ENCODE results near the gene SLC39A6. TPM values are rescaled to one million over a fixed set of nuclear protein-coding genes. Genes with fewer than 3 reads are reported as not detected.

SLC39A6 gene
- total RNA-seq, 1 experiment from 2014 or later = 70.5 TPM

DNA sequence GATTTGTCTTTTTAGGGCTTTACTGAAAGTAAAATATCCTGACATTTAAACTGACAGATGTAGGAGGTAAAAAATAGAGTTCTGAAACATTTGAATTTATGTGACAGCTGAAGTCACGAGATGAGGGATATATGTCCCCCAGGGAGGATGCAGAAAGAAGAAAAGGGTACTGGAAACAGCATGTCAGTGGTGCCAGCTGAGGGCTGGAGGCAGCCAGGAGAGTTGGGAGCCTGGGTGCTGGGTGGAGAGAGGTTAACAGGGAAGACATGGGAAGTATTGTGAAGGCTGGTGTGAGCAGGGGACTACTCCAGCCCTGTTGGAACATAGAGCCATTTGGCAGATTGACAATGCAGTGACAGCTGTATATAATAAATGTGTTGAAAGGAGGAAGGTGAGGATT is 46.3 kb upstream of the SLC39A6 start:
- Histone ChIP-seq H3K27me3 (ENCODE audit: insufficient read depth, low read length) (no peaks in the 10 kb centered on the region), H3K9ac (ENCODE audit: low read length) (no peak overlapping the region), H3K4me3 (replicated peaks in 1 of 2; ENCODE audit: low read depth in 1 of 2, low read length in 2 of 2) (no peak overlapping the region), H2AFZ (ENCODE audit: low read depth, low read length, poor library complexity, severe bottlenecking) (no peak overlapping the region), H4K20me1 (ENCODE audit: insufficient read depth) (no peaks in the 10 kb centered on the region), H3K9me2 (ENCODE audit: insufficient read depth) (no peaks in the 10 kb centered on the region), H3K79me2 (ENCODE audit: insufficient read depth, low read length) (no peaks in the 10 kb centered on the region), H3K27ac (ENCODE audit: low read depth, low read length) (no peak overlapping the region), H3K9me3 (ENCODE audit: control insufficient read depth in 1 of 2, insufficient read depth in 1 of 2, low read depth in 1 of 2, low read length in 2 of 2) (no peaks in the 10 kb centered on the region), H3K36me3 (ENCODE audit: control insufficient read depth in 1 of 2, insufficient read depth in 2 of 2, low read length in 2 of 2) (peaks cover 33 to 37% of the 10 kb centered on the region in 2 experiments; a peak in 3 of 4 replicates), H3K4me2 (ENCODE audit: low read length) (no peak overlapping the region), H3K4me1 (ENCODE audit: control insufficient read depth in 1 of 2, insufficient read depth in 2 of 2, low read length in 2 of 2) (no peaks in the 10 kb centered on the region)
- no TSS peak for BruUV-seq (replicated peaks)
- ATAC-seq (no peak), DNase-seq (ENCODE audit: low read depth, low spot score) (no peak)
- ChIA-PET CTCF (no interaction called here), RAD21 (ENCODE audit: low non-redundant PET in 1 of 2, low total read pairs in 2 of 2, uncharacterized antibody in 2 of 2, unreplicated experiment in 2 of 2) (no interaction called here), POLR2A (no interaction called here)
- intact Hi-C loops (cut with micrococcal nuclease) = no loop called here
- no peak for TF ChIP-seq SIN3A (IDR thresholded peaks at IDR 0.05; ENCODE audit: low read depth)
- TF ChIP-seq, protein P1, sequence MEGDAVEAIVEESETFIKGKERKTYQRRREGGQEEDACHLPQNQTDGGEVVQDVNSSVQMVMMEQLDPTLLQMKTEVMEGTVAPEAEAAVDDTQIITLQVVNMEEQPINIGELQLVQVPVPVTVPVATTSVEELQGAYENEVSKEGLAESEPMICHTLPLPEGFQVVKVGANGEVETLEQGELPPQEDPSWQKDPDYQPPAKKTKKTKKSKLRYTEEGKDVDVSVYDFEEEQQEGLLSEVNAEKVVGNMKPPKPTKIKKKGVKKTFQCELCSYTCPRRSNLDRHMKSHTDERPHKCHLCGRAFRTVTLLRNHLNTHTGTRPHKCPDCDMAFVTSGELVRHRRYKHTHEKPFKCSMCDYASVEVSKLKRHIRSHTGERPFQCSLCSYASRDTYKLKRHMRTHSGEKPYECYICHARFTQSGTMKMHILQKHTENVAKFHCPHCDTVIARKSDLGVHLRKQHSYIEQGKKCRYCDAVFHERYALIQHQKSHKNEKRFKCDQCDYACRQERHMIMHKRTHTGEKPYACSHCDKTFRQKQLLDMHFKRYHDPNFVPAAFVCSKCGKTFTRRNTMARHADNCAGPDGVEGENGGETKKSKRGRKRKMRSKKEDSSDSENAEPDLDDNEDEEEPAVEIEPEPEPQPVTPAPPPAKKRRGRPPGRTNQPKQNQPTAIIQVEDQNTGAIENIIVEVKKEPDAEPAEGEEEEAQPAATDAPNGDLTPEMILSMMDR (IDR thresholded peaks at IDR 0.05 in 2 of 3, conservative IDR thresholded peaks at IDR 0.05 in 1 of 3; ENCODE audit: borderline replicate concordance in 1 of 3, insufficient read depth in 1 of 3, low read depth in 2 of 3, low read length in 2 of 3) = no peak
- TF ChIP-seq, protein P2, sequence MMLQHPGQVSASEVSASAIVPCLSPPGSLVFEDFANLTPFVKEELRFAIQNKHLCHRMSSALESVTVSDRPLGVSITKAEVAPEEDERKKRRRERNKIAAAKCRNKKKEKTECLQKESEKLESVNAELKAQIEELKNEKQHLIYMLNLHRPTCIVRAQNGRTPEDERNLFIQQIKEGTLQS (IDR thresholded peaks at IDR 0.05) = no peak
- TF ChIP-seq ELF1 (IDR thresholded peaks at IDR 0.05; ENCODE audit: borderline replicate concordance, low read depth) = no peak
- TF ChIP-seq RAD21 (IDR thresholded peaks at IDR 0.05; ENCODE audit: low read depth) = no peak
- no peak for TF ChIP-seq EZH2 (IDR thresholded peaks at IDR 0.05)
- no peak for TF ChIP-seq SP1 (IDR thresholded peaks at IDR 0.05; ENCODE audit: low read depth)
- TF ChIP-seq, protein P3, sequence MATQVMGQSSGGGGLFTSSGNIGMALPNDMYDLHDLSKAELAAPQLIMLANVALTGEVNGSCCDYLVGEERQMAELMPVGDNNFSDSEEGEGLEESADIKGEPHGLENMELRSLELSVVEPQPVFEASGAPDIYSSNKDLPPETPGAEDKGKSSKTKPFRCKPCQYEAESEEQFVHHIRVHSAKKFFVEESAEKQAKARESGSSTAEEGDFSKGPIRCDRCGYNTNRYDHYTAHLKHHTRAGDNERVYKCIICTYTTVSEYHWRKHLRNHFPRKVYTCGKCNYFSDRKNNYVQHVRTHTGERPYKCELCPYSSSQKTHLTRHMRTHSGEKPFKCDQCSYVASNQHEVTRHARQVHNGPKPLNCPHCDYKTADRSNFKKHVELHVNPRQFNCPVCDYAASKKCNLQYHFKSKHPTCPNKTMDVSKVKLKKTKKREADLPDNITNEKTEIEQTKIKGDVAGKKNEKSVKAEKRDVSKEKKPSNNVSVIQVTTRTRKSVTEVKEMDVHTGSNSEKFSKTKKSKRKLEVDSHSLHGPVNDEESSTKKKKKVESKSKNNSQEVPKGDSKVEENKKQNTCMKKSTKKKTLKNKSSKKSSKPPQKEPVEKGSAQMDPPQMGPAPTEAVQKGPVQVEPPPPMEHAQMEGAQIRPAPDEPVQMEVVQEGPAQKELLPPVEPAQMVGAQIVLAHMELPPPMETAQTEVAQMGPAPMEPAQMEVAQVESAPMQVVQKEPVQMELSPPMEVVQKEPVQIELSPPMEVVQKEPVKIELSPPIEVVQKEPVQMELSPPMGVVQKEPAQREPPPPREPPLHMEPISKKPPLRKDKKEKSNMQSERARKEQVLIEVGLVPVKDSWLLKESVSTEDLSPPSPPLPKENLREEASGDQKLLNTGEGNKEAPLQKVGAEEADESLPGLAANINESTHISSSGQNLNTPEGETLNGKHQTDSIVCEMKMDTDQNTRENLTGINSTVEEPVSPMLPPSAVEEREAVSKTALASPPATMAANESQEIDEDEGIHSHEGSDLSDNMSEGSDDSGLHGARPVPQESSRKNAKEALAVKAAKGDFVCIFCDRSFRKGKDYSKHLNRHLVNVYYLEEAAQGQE (IDR thresholded peaks at IDR 0.05; ENCODE audit: low read depth) = no peak
- TF ChIP-seq TCF7L2 (IDR thresholded peaks at IDR 0.05; ENCODE audit: borderline replicate concordance, extremely low read depth, insufficient read depth, insufficient read length) = no peak

Measured in HCT116 (cell line).